K562 treated with DMSO at 1 percent for 12 hours (cell line): ENCODE data around the gene LYZL6. TPM values are rescaled to one million over a fixed set of nuclear protein-coding genes. Genes with fewer than 3 reads are reported as not detected.

Experiments used
- total RNA-seq: library from RNA; unstranded; fragments of 300-600 nt; gene quantifications from 2 replicates; pipeline ENCODE4 v1.2.3, GENCODE V29; 2022; ENCODE audit not compliant: insufficient read depth

Gene LYZL6, protein sequence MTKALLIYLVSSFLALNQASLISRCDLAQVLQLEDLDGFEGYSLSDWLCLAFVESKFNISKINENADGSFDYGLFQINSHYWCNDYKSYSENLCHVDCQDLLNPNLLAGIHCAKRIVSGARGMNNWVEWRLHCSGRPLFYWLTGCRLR
- not detected in 2 replicates for total RNA-seq

DNA sequence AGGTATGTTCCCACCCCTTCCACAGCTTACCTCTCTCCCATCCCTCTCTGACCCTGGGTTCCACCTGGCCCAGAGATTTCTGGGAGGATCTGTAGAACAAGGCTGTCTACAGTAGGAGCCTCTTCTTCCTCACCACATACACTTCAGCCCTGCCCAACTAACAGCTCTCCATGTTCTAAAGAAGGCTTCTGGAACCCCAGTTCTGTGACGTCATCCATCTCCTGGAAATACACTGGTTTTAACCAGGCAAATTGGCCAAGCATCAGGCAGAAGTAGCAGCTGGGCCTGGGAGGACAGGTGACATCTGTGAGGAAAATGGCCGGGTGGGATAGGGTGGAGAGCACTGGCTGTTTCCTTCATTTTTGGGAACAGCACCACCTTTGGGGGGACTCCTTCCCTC is at the start of gene LYZL6:
TSS of gene LYZL6 (minus strand) at position 177 of the 400 bp plus-strand sequence. CDS start 4,357 bp downstream, outside the sequence.

DNA sequence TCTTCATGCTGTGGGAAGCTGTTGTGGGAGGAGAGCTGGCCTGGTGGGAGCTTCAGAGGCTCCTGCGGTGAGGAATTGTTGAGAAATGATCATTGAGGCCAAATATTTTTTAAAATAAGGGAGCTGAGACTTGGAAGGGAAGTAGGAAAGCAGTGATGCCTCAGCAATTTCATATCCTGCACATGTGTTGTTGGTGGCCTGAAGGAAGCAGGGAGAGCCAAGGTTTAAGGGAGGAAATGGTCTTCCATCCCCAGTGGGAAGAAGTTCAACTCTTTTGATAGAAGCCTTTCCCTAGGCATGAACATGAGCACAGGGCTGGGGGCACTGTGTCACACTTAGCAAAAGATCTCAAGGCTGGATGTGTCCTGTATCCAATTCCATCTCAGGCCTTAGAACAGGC is 43.1 kb upstream of the LYZL6 start, which contains the start of gene CCL14:
TSS of gene CCL14 (minus strand) at position 87 of the 400 bp plus-strand sequence. CDS start at position 7, 80 bp downstream.

DNA sequence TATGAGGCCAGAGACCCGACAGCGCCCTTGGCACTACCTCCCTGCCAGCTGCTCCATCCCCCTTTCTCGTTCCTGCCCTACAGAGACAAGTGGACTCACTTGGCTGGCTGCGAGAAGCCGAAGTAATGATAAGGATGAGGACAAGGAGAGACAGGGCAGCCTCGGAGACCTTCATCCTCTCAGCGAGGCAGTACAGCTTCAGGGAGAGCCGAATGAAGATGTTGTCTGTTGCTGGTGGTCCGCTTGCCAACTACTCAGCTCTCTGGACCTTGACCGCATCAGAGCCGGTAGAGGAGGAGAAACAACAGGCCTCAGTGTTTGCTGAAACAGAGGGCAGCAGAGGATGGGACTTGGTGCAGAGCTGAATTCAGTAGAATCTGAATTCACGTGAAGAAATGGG is 37.7 kb upstream of the LYZL6 start, which contains the start of gene CCL16:
TSS of gene CCL16 (minus strand) at position 252 of the 400 bp plus-strand sequence. CDS start at position 175, 77 bp downstream.

DNA sequence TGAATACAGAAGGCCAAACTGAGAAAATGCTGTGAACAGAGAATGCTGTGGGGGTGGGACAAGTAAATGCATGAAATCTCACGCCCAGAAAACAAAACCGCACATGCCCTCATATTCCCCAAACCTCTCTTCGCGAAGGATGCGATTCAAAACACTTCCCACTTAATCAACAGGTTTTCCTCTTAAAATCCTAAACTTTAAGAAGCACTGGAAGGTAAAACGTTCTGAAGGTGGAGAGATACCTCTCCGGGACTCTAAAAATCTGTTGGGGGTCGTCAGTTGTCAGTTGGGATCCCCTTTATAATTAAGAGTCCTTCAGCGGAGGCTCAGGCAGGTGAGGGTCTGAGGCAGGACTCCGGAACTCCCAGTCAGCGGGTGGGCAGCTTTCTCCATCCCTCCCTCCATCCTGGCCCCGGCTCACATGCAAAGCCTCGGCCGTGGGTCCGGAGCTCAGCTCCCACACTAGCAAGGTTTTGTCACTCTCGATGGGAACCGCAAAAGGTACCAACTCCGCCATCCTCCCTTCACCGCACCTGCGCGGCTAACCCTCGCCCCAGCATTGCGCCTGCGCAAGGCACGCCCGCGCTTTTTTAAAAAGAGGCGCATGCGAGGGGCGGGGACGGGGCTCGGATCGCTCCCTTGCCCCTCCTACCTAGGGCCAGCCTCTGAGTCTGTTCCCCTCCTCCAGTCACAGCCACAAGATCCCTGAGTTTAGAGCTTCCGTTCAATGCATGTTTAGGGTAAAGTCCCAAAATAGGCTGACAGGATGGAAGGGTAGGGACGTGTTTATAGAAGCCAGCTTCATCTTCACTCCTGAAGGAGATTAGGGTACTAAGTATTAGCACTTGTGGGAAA is 13.1 kb downstream of the LYZL6 start, which contains the start of gene RDM1:
TSS of gene RDM1 (minus strand) at position 563 of the 855 bp plus-strand sequence. CDS start at position 517, 46 bp downstream.

Other genes starting within 250 kb of the LYZL6 start
- gene RASL10B, start 212.1 kb downstream of the LYZL6 start, total RNA-seq: not detected in 2 replicates
- not detected in 2 replicates for gene GAS2L2, start 190.5 kb downstream of the LYZL6 start, total RNA-seq
- not detected in 2 replicates for gene C17orf50, start 182.8 kb downstream of the LYZL6 start, total RNA-seq
- not detected in 2 replicates for gene MMP28, start 148.1 kb downstream of the LYZL6 start, total RNA-seq
- gene TAF15, start 134.2 kb downstream of the LYZL6 start, total RNA-seq: 64.6 and 167 TPM in 2 replicates
- not detected in 2 replicates for gene HEATR9, start 74.8 kb downstream of the LYZL6 start, total RNA-seq
- not detected in 2 replicates for gene CCL5, start 63.4 kb downstream of the LYZL6 start, total RNA-seq
- gene RDM1, start 12.9 kb downstream of the LYZL6 start, total RNA-seq: 8.6 and 22.3 TPM in 2 replicates
- not detected in 2 replicates for gene CCL16, start 37.8 kb upstream of the LYZL6 start, total RNA-seq
- gene CCL14, start 43.0 kb upstream of the LYZL6 start, total RNA-seq: not detected in 2 replicates
- not detected in 2 replicates for gene CCL15, start 57.8 kb upstream of the LYZL6 start, total RNA-seq
- gene CCL23, start 74.3 kb upstream of the LYZL6 start, total RNA-seq: not detected in 2 replicates
- gene CCL18, start 120.6 kb upstream of the LYZL6 start, total RNA-seq: not detected in 2 replicates
- gene CCL3, start 146.4 kb upstream of the LYZL6 start, total RNA-seq: not detected in 2 replicates
- not detected in 2 replicates for gene CCL4, start 160.1 kb upstream of the LYZL6 start, total RNA-seq
- not detected in 2 replicates for gene TBC1D3B, start 232.9 kb upstream of the LYZL6 start, total RNA-seq